ENCODE measurements around the gene C18orf63.

The C18orf63 gene

GRCh38 chr18:74373428-74373827 lies 57.8 kb downstream of the C18orf63 start:
- H3K27me3 ChIP-seq, result no peaks in the 10 kb centered on the region
- H3K27ac ChIP-seq, result no peak overlapping the region
- H3K4me3 ChIP-seq, result no peak overlapping the region
- peaks cover 0 to 12% (median 9%) of the 10 kb centered on the region in 4 donors for H3K4me1 ChIP-seq
- H3K36me3 ChIP-seq, result no peaks in the 10 kb centered on the region
- no peak for TF ChIP-seq CTCF (IDR thresholded peaks at IDR 0.05)
- no peak for DNase-seq
- intact Hi-C loops (cut with DNase I; ENCODE audit: low total_unique reads), result no loop called here
- no peaks in the 10 kb centered on the region for H3K9me3 ChIP-seq

- Histone ChIP-seq H3K4me1 (peaks cover 0 to 23% (median 17%) of the 10 kb centered on the region in 4 donors), H3K27me3 (no peaks in the 10 kb centered on the region), H3K9me3 (no peaks in the 10 kb centered on the region), H3K36me3 (no peaks in the 10 kb centered on the region), H3K4me3 (no peak overlapping the region), H3K27ac (no peak overlapping the region)
- no peak for TF ChIP-seq CTCF (IDR thresholded peaks at IDR 0.05)
- intact Hi-C loops (cut with DNase I; ENCODE audit: low total_unique reads), result no loop called here
- no peak for DNase-seq
Measured at GRCh38 chr18:74375999-74376398, 60.4 kb downstream of the C18orf63 start.

GRCh38 chr18:74376523-74376922 lies 60.9 kb downstream of the C18orf63 start:
- TF ChIP-seq CTCF (IDR thresholded peaks at IDR 0.05), result no peak
- H3K27ac ChIP-seq, result no peak overlapping the region
- intact Hi-C loops (cut with DNase I; ENCODE audit: low total_unique reads), result no loop called here
- DNase-seq, result no peak
- H3K4me3 ChIP-seq, result no peak overlapping the region
- H3K27me3 ChIP-seq, result no peaks in the 10 kb centered on the region
- H3K36me3 ChIP-seq, result no peaks in the 10 kb centered on the region
- no peaks in the 10 kb centered on the region for H3K9me3 ChIP-seq
- peaks cover 0 to 23% (median 17%) of the 10 kb centered on the region in 4 donors for H3K4me1 ChIP-seq

- no peaks in the 10 kb centered on the region for H3K27me3 ChIP-seq
- intact Hi-C loops (cut with DNase I; ENCODE audit: low total_unique reads), result no loop called here
- H3K36me3 ChIP-seq, result no peaks in the 10 kb centered on the region
- peaks cover 0 to 23% (median 17%) of the 10 kb centered on the region in 4 donors for H3K4me1 ChIP-seq
- H3K9me3 ChIP-seq, result no peaks in the 10 kb centered on the region
- TF ChIP-seq CTCF (IDR thresholded peaks at IDR 0.05), result no peak
- H3K27ac ChIP-seq, result peak overlapping the region; percentile 62 to 67
- H3K4me3 ChIP-seq, result no peak overlapping the region
- DNase-seq, result no peak
Measured at GRCh38 chr18:74377776-74378175, 62.1 kb downstream of the C18orf63 start.

GRCh38 chr18:74378179-74378682 lies 62.6 kb downstream of the C18orf63 start:
- Histone ChIP-seq H3K36me3 (no peaks in the 10 kb centered on the region), H3K4me1 (peaks cover 0 to 23% (median 17%) of the 10 kb centered on the region in 4 donors), H3K4me3 (no peak overlapping the region), H3K9me3 (no peaks in the 10 kb centered on the region), H3K27me3 (no peaks in the 10 kb centered on the region), H3K27ac (peak overlapping the region; percentile 62 to 67)
- DNase-seq, result peak; percentile 68 to 93
- no peak for TF ChIP-seq CTCF (IDR thresholded peaks at IDR 0.05)
- intact Hi-C loops (cut with DNase I; ENCODE audit: low total_unique reads), result no loop called here

- TF ChIP-seq CTCF (IDR thresholded peaks at IDR 0.05), result no peak
- intact Hi-C loops (cut with DNase I; ENCODE audit: low total_unique reads), result no loop called here
- no peak overlapping the region for H3K27ac ChIP-seq
- H3K4me1 ChIP-seq, result peaks cover 0 to 23% (median 17%) of the 10 kb centered on the region in 4 donors
- H3K36me3 ChIP-seq, result no peaks in the 10 kb centered on the region
- no peaks in the 10 kb centered on the region for H3K9me3 ChIP-seq
- no peak overlapping the region for H3K4me3 ChIP-seq
- no peak for DNase-seq
- H3K27me3 ChIP-seq, result no peaks in the 10 kb centered on the region
Measured at GRCh38 chr18:74380916-74381315, 65.3 kb downstream of the C18orf63 start.
